Activated CD8-positive, alpha-beta T cell treated with anti-CD3 and anti-CD28 coated beads for 36 hours (primary cell): Measurements from ENCODE around the gene TTLL13. TPM values are rescaled to one million over a fixed set of nuclear protein-coding genes. Genes with fewer than 3 reads are reported as not detected.
"Not testable (repeated sequence)": the region's sequence is repeated elsewhere in the genome, so short reads cannot be mapped to it uniquely, and the experiment has no call there.

Experiments
- ATAC-seq: fragments of 200-7000 bp; cut with Tn5 transposase; one replicate; pipeline ENCODE4 v1.10.0; 2021; ENCODE audit warnings: mild to moderate bottlenecking, moderate library complexity
- CTCF ChIA-PET: fragments of 350-600 bp; sonication (Branson Sonifier 250); formaldehyde crosslinking; loops from one replicate; lab custom pipeline; 2021; ENCODE audit warnings: antibody characterized with exemption; lab: Charles Lee
- POLR2A ChIA-PET: fragments of 350-600 bp; sonication (Branson Sonifier 250); formaldehyde crosslinking; loops from one replicate; lab custom pipeline; 2021; ENCODE audit warnings: antibody characterized with exemption; lab: Charles Lee
- DNase-seq: peaks from one replicate; pipeline ENCODE4 v3.0.0-alpha.2; 2020
- H3K27ac Mint-ChIP-seq: one replicate; pipeline ENCODE4 v1.8.0; 2021; ENCODE audit warnings: mild to moderate bottlenecking, mixed read lengths
- H3K27me3 Mint-ChIP-seq: one replicate; pipeline ENCODE4 v1.8.0; 2021; ENCODE audit warnings: mixed read lengths
- H3K36me3 Mint-ChIP-seq: one replicate; pipeline ENCODE4 v1.8.0; 2021; ENCODE audit warnings: low read depth, mixed read lengths
- H3K4me1 Mint-ChIP-seq: one replicate; pipeline ENCODE4 v1.8.0; 2021; ENCODE audit warnings: low read depth, mixed read lengths
- H3K4me3 Mint-ChIP-seq: one replicate; pipeline ENCODE4 v1.8.0; 2021; ENCODE audit warnings: mild to moderate bottlenecking, moderate library complexity, mixed read lengths
- H3K9me3 Mint-ChIP-seq: one replicate; pipeline ENCODE4 v1.8.0; 2021; ENCODE audit warnings: mixed read lengths
- intact Hi-C: fragments of 100-400 bp; cut with micrococcal nuclease; formaldehyde crosslinking; loops from one replicate; pipeline ENCODE4 v1.10.0; 2022
- total RNA-seq, 2 experiments: library from RNA; stranded (reverse); gene quantifications; one replicate each; pipeline ENCODE4 v1.2.3, GENCODE V29; 2021
- TF ChIP-seq, protein P1 (sequence below): fragments of 200-600 bp; IDR thresholded peaks from one replicate; pipeline ENCODE4 v1.8.0; 2022; ENCODE audit warnings: antibody characterized with exemption, mild to moderate bottlenecking

TTLL13 gene
- total RNA-seq, 2 experiments from 2014 or later: 0.20 to 1.1 TPM

DNA sequence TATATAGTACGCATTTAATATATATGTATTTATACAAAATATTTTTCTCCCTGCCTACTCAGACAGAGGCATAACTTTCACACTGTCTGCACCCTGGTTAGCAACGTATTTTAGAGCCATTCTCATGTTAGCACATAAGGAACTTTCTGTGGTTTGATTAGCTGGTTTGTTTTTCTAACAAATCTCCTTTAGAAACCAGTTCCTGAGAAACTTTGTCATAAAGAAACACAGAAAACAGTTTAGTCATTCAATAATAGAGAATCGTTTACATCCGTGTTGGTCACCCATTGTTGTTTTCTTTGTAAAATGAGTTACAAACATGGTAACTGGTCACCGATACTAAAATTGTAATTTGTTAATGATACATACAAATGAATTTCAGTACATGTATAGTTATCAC lies 10.2 kb downstream of the TTLL13 start:
- Mint-ChIP-seq H3K27me3 (no peaks in the 10 kb centered on the region), H3K4me3 (no peak overlapping the region), H3K4me1 (peaks cover 8% of the 10 kb centered on the region), H3K36me3 (no peaks in the 10 kb centered on the region), H3K27ac (no peak overlapping the region), H3K9me3 (no peaks in the 10 kb centered on the region)
- ATAC-seq (peak; percentile 78), DNase-seq (no peak)
- POLR2A ChIA-PET: no interaction called here
- CTCF ChIA-PET: interaction anchor here (0.9 kb wide), 1 partner anchor 42 kb away, joined by 3 read pairs; no protein-coding TSS in a partner anchor
- intact Hi-C loops: no loop called here
- TF ChIP-seq, protein P1, sequence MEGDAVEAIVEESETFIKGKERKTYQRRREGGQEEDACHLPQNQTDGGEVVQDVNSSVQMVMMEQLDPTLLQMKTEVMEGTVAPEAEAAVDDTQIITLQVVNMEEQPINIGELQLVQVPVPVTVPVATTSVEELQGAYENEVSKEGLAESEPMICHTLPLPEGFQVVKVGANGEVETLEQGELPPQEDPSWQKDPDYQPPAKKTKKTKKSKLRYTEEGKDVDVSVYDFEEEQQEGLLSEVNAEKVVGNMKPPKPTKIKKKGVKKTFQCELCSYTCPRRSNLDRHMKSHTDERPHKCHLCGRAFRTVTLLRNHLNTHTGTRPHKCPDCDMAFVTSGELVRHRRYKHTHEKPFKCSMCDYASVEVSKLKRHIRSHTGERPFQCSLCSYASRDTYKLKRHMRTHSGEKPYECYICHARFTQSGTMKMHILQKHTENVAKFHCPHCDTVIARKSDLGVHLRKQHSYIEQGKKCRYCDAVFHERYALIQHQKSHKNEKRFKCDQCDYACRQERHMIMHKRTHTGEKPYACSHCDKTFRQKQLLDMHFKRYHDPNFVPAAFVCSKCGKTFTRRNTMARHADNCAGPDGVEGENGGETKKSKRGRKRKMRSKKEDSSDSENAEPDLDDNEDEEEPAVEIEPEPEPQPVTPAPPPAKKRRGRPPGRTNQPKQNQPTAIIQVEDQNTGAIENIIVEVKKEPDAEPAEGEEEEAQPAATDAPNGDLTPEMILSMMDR: no peak

DNA sequence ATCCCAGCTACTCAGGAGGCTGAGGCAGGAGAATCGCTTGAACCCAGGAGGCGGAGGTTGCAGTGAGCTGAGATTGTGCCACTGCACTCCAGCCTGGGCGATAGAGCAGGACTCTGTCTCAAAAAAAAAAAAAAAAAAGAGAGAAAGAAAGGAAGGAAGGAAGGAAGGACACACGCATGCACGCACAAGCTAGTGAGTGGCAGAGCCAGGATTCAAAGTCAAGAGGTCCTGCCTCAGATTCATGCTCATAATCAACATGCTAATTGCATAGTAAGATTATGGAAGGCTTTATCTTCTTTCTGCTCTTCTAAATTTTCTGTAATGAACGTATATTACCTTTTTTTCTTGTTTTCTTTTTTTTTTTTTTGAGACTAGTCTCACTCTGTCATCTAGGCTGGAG lies 11.4 kb downstream of the TTLL13 start:
- ATAC-seq: not testable (repeated sequence)

GRCh38 chr15:90261811-90262210 lies 12.5 kb downstream of the TTLL13 start:
- H3K27me3 Mint-ChIP-seq: no peaks in the 10 kb centered on the region
- no peak overlapping the region for H3K4me3 Mint-ChIP-seq
- ATAC-seq (no peak), DNase-seq (no peak)
- H3K36me3 Mint-ChIP-seq: peaks cover 9% of the 10 kb centered on the region
- TF ChIP-seq, protein P1: no peak
- H3K9me3 Mint-ChIP-seq: no peaks in the 10 kb centered on the region
- no peak overlapping the region for H3K27ac Mint-ChIP-seq
- ChIA-PET CTCF (interaction anchor here (0.8 to 1.7 kb wide), 3 partner anchors 12 to 221 kb away, joined by 3 to 4 read pairs (median 3); no protein-coding TSS in a partner anchor), POLR2A (interaction anchor here (0.9 to 1.0 kb wide), 3 partner anchors 10 to 356 kb away, joined by 3 read pairs; no protein-coding TSS in a partner anchor)
- intact Hi-C loops: no loop called here
- peaks cover 12% of the 10 kb centered on the region for H3K4me1 Mint-ChIP-seq

More for the DNA sequence above, 11.4 kb downstream of the TTLL13 start:
- H3K4me3 Mint-ChIP-seq, CTCF ChIA-PET, DNase-seq, H3K27me3 Mint-ChIP-seq, H3K27ac Mint-ChIP-seq, H3K9me3 Mint-ChIP-seq, H3K36me3 Mint-ChIP-seq, intact Hi-C loops: not testable (repeated sequence)
- POLR2A ChIA-PET: interaction anchor here (0.9 kb wide), 1 partner anchor 27 kb away, joined by 3 read pairs; the partner anchor contains the start of genes CIB1 and GDPGP1
- H3K4me1 Mint-ChIP-seq: peaks cover 12% of the 10 kb centered on the region

DNA sequence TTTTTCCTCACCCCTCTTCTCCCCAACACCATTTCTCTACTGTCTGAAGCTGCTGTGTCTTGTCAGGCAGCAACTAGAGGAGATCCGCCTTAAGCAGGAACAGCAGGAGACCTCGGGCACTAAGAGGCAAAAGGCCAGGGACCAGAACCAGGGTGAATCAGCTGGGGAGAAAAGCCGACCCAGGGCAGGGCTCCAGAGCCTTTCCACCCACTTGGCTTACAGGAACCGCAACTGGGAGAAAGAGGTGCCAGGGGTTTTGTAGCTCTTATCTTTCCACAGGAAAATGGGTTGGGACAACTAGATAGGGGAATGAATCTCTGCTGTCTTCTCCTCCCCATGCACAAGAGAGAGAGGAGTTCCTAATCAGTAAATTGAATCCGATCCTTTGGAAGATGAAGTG lies 13.1 kb downstream of the TTLL13 start:
- H3K4me3 Mint-ChIP-seq: no peak overlapping the region
- POLR2A ChIA-PET: interaction anchor here (0.9 to 1.1 kb wide), 4 partner anchors 11 to 356 kb away, joined by 3 read pairs; no protein-coding TSS in a partner anchor

DNA sequence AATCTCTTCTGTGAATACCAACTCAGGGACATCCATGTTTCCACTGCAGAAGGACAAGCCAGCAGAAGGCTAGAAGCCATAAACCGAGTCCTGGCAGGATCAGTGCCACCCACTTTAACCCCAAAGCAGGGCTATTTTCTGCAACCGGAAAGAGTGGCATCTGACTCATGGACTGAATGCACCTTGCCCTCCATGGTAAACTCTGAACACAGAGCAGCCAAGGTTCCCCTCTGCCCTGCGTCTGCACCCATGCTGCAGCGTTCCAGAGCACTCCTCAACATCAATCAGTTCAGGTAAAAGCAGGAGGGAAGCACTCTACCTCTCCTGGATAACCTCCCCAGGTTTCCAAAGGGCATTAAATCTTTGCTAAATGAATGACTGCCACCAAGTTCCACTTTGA lies 15.3 kb downstream of the TTLL13 start:
- Mint-ChIP-seq H3K9me3 (no peaks in the 10 kb centered on the region), H3K27ac (peak overlapping the region; percentile 99), H3K27me3 (no peaks in the 10 kb centered on the region), H3K36me3 (peaks cover 27% of the 10 kb centered on the region), H3K4me1 (peaks cover 26% of the 10 kb centered on the region), H3K4me3 (peak overlapping the region; percentile 85)
- TF ChIP-seq, protein P1: no peak
- DNase-seq (peak; percentile 54), ATAC-seq (peak; percentile 51)
- ChIA-PET POLR2A (interaction anchor here (1.8 kb wide), 1 partner anchor 29 kb away, joined by 9 read pairs; no protein-coding TSS in a partner anchor), CTCF (no interaction called here)
- intact Hi-C loops: loop anchor here (5.0 kb wide), 1 partner anchor 32 kb away; the partner anchor contains the start of genes CIB1 and GDPGP1

More for the DNA sequence above, 13.1 kb downstream of the TTLL13 start:
- DNase-seq: no peak
- intact Hi-C loops: no loop called here
- ATAC-seq: no peak
- CTCF ChIA-PET: interaction anchor here (0.7 to 1.7 kb wide), 3 partner anchors 12 to 220 kb away, joined by 3 to 4 read pairs (median 4); no protein-coding TSS in a partner anchor
- TF ChIP-seq, protein P1: no peak
- H3K4me1 Mint-ChIP-seq: peaks cover 12% of the 10 kb centered on the region
- no peaks in the 10 kb centered on the region for H3K27me3 Mint-ChIP-seq
- peaks cover 14% of the 10 kb centered on the region for H3K36me3 Mint-ChIP-seq
- H3K9me3 Mint-ChIP-seq: no peaks in the 10 kb centered on the region
- H3K27ac Mint-ChIP-seq: no peak overlapping the region
